GM12892 (cell line): Measurements from ENCODE around the gene LLGL2.

Source experiments
- POLR2A ChIP-seq: IDR thresholded peaks from 2 replicates; pipeline ENCODE4 v1.6.1; 2011; ENCODE audit warnings: low read depth, low read length, control low read depth
- POLR2AphosphoS5 ChIP-seq: IDR thresholded peaks from 2 replicates; pipeline ENCODE4 v1.6.1; 2011; ENCODE audit warnings: low read depth, low read length, control low read depth
- TAF1 ChIP-seq: IDR thresholded peaks from 2 replicates; pipeline ENCODE4 v1.6.1; 2011; ENCODE audit warnings: low read depth, mild to moderate bottlenecking, control low read depth, low read length, borderline replicate concordance

DNA sequence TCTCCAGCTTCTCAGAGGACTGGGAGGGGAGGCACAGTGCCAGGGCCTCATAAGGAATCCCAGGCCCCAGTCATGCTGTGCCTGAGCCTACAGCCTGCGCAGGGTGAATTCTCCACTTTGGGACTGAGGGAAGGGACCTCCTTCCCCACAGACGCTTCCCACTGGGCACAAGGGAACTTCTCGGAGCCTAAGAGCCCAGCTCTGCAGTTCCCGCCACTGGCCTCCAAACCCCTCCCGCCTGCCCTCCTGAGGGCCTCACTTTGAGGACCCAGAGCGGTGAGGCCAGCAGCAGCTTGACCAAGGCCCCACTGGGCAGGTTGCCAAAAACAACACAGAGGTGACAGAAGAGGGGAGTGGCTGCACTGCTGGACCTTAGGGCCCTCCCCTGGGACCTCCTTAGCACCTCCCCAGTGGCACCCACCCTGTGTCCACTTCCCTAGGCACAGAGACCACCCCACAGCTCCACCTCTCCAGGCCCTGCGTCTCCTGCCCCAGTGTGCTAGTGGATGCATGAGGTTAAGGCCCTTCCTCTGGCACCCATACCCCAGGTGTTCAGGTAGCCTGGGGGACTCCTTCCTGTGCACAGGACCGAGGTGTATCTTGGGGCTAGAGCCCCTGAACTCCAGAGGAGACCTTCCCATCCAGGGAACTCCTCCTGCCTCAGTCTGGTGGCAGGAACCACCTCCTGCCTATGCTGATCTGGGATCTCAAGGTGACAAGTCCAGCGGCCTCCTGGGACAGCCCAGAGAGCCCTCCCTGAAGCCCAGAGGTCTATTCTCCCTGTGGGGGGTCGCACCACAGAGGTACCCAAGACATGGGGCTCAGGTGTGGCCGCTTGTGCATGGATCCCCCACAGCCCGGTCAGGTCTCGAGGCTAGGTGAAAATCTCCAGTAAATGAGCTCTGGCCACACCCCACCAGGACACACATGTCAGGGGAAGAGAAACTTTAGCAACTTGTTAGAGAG is 13.6 kb upstream of the LLGL2 start:
- TF ChIP-seq POLR2A (no peak), POLR2AphosphoS5 (no peak), TAF1 (no peak)
